ENCODE results near the gene SORCS2. TPM values are rescaled to one million over a fixed set of nuclear protein-coding genes. Genes with fewer than 3 reads are reported as not detected.

The SORCS2 gene
- polyA plus RNA-seq, 1 of the 3 experiments (the other 2 are of a cell fraction), result 1.6 TPM

GRCh38 chr4:7536876-7537275 lies 344.5 kb downstream of the SORCS2 start:
- no peak for DNase-seq
- Histone ChIP-seq H3F3A (replicated peaks; ENCODE audit: insufficient read depth) (no peaks in the 10 kb centered on the region), H4K20me1 (ENCODE audit: insufficient read depth) (no peaks in the 10 kb centered on the region), H3K4me2 (no peak overlapping the region), H2AFZ (ENCODE audit: low read depth) (no peak overlapping the region), H3K36me3 (replicated peaks in 1 of 2; ENCODE audit: control insufficient read depth in 1 of 2, insufficient read depth in 2 of 2, low read length in 1 of 2) (no peaks in the 10 kb centered on the region), H3K9ac (no peak overlapping the region), H3K9me2 (no peaks in the 10 kb centered on the region), H3K4me3 (ENCODE audit: low read depth in 2 of 2, low read length in 1 of 2) (no peak overlapping the region), H3K27me3 (ENCODE audit: insufficient read depth) (no peaks in the 10 kb centered on the region), H3K9me3 (no peaks in the 10 kb centered on the region), H3K79me2 (ENCODE audit: insufficient read depth) (no peaks in the 10 kb centered on the region), H3K4me1 (ENCODE audit: control insufficient read depth in 1 of 2, insufficient read depth in 2 of 2, low read depth in 1 of 2, low read length in 1 of 2) (peaks cover 0 to 5% of the 10 kb centered on the region in 2 experiments; a peak in 1 of 4 replicates), H3K27ac (ENCODE audit: low read depth in 2 of 2, low read length in 1 of 2) (no peak overlapping the region)
- CTCF ChIA-PET, result interaction anchor here (1.3 to 1.9 kb wide), 2 partner anchors 11 to 16 kb away, joined by 3 to 8 read pairs; no protein-coding TSS in a partner anchor
- no CpG with 5 or more reads among the region's 8 CpGs for WGBS (ENCODE audit: low lambda C conversion rate)
- POLR2A ChIA-PET, result no interaction called here
- TF ChIP-seq YY1 (IDR thresholded peaks at IDR 0.05; ENCODE audit: low read depth) (no peak), USF1 (IDR thresholded peaks at IDR 0.05; ENCODE audit: borderline replicate concordance, low read depth) (no peak), CTCF (IDR thresholded peaks at IDR 0.05) (no peak), ZBTB33 (IDR thresholded peaks at IDR 0.05; ENCODE audit: borderline replicate concordance, low read depth) (no peak), EP300 (IDR thresholded peaks at IDR 0.05; ENCODE audit: borderline replicate concordance in 1 of 2, low read depth in 1 of 2, low read length in 1 of 2) (no peak), REST (IDR thresholded peaks at IDR 0.05; ENCODE audit: low read depth, low read length) (no peak), EZH2phosphoT487 (IDR thresholded peaks at IDR 0.05; ENCODE audit: borderline replicate concordance, low read depth) (no peak), RCOR1 (IDR thresholded peaks at IDR 0.05; ENCODE audit: low read length) (no peak), RXRA (IDR thresholded peaks at IDR 0.05; ENCODE audit: borderline replicate concordance, low read depth) (no peak), MAX (IDR thresholded peaks at IDR 0.05; ENCODE audit: low read depth) (no peak)

Measured in SK-N-SH (cell line).